GF-D8 (cell line): ENCODE measurements around the gene TENT5D.
"Not testable (repeated sequence)": the region's sequence is repeated elsewhere in the genome, so short reads cannot be mapped to it uniquely, and the experiment has no call there.

Experiments
- DNase-seq: peaks from one replicate; lab custom pipeline; 2025; lab: John Stamatoyannopoulos, UW

The TENT5D gene

GRCh38 chrX:80420147-80420546 is at the start of gene TENT5D:
TENT5D (plus strand) TSS chrX:80420447; CDS start chrX:80442540, 22,093 bp downstream.
- no peak for DNase-seq

GRCh38 chrX:80385651-80386050 is 34.6 kb upstream of the TENT5D start:
- DNase-seq: not testable (repeated sequence)

- DNase-seq: no peak
These were observed 32.0 kb upstream of the TENT5D start for GRCh38 chrX:80388206-80388605.

GRCh38 chrX:80412042-80412441 is 8.2 kb upstream of the TENT5D start:
- no peak for DNase-seq

GRCh38 chrX:80423000-80423399 is 2.8 kb downstream of the TENT5D start:
- no peak for DNase-seq

- no peak for DNase-seq
These were observed 3.5 kb downstream of the TENT5D start for GRCh38 chrX:80423744-80424143.

GRCh38 chrX:80430826-80431504 is 10.7 kb downstream of the TENT5D start:
- no peak for DNase-seq

- DNase-seq: no peak
These were observed 11.2 kb downstream of the TENT5D start for GRCh38 chrX:80431505-80431832.

- DNase-seq: no peak
These were observed 12.2 kb downstream of the TENT5D start for GRCh38 chrX:80432441-80432840.

GRCh38 chrX:80432863-80433262 is 12.6 kb downstream of the TENT5D start:
- DNase-seq: peak; percentile 1

GRCh38 chrX:80468166-80468565 is 47.9 kb downstream of the TENT5D start:
- not testable (repeated sequence) for DNase-seq

- DNase-seq: no peak
These were observed 51.3 kb downstream of the TENT5D start for GRCh38 chrX:80471582-80471981.

GRCh38 chrX:80485543-80485942 is 65.3 kb downstream of the TENT5D start:
- no peak for DNase-seq

- DNase-seq: no peak
These were observed 66.1 kb downstream of the TENT5D start for GRCh38 chrX:80486299-80486698.

- DNase-seq: no peak
These were observed 68.9 kb downstream of the TENT5D start for GRCh38 chrX:80489166-80489565.
